Liver (tissue), 3 donors: ENCODE measurements around the gene S1PR1.

Experiments used
- FOXA1 ChIP-seq: IDR thresholded peaks from 2 replicates; pipeline ENCODE4 v1.6.1; 2016; ENCODE audit warnings: antibody characterized with exemption
- FOXA2 ChIP-seq: IDR thresholded peaks from 2 replicates; pipeline ENCODE4 v1.6.1; 2016; ENCODE audit warnings: antibody characterized with exemption
- GABPA ChIP-seq, 2 donors: IDR thresholded peaks in 1 of 2; conservative IDR thresholded peaks in 1 of 2; 2 replicates each; pipeline ENCODE4 v1.6.1; 2016; ENCODE audit warnings: antibody characterized with exemption in 2 of 2, mild to moderate bottlenecking in 1 of 2, moderate library complexity in 1 of 2
- MAX ChIP-seq: IDR thresholded peaks from 2 replicates; pipeline ENCODE4 v1.6.1; 2016; ENCODE audit warnings: antibody characterized with exemption
- RAD21 ChIP-seq, 2 donors: IDR thresholded peaks; 2 replicates each; pipeline ENCODE4 v1.6.1; 2016; ENCODE audit warnings: antibody characterized with exemption in 2 of 2, mild to moderate bottlenecking in 2 of 2
- SP1 ChIP-seq: IDR thresholded peaks from 2 replicates; pipeline ENCODE4 v1.6.1; 2018; ENCODE audit warnings: antibody characterized with exemption, mild to moderate bottlenecking
- TAF1 ChIP-seq: conservative IDR thresholded peaks from 2 replicates; pipeline ENCODE4 v1.6.1; 2016; ENCODE audit warnings: antibody characterized with exemption, mild to moderate bottlenecking
- YY1 ChIP-seq: IDR thresholded peaks from 2 replicates; pipeline ENCODE4 v1.6.1; 2016; ENCODE audit warnings: antibody characterized with exemption, mild to moderate bottlenecking
- TF ChIP-seq, protein P1 (sequence below): fragments of 150-350 bp; IDR thresholded peaks from 2 replicates; pipeline ENCODE4 v1.5.1; 2017; ENCODE audit warnings: improper control_type of control experiment, low read depth, low read length; ENCODE audit not compliant: missing input control
- TF ChIP-seq, protein P2 (sequence below): IDR thresholded peaks from 2 replicates; pipeline ENCODE4 v1.6.1; 2016; ENCODE audit warnings: antibody characterized with exemption, mild to moderate bottlenecking
- TF ChIP-seq, protein P3 (sequence below): IDR thresholded peaks from 2 replicates; pipeline ENCODE4 v1.6.1; 2016; ENCODE audit warnings: antibody characterized with exemption
- donor health status: healthy.
- donor health status: healthy.

- no peak for TF ChIP-seq TAF1
- TF ChIP-seq, protein P1, sequence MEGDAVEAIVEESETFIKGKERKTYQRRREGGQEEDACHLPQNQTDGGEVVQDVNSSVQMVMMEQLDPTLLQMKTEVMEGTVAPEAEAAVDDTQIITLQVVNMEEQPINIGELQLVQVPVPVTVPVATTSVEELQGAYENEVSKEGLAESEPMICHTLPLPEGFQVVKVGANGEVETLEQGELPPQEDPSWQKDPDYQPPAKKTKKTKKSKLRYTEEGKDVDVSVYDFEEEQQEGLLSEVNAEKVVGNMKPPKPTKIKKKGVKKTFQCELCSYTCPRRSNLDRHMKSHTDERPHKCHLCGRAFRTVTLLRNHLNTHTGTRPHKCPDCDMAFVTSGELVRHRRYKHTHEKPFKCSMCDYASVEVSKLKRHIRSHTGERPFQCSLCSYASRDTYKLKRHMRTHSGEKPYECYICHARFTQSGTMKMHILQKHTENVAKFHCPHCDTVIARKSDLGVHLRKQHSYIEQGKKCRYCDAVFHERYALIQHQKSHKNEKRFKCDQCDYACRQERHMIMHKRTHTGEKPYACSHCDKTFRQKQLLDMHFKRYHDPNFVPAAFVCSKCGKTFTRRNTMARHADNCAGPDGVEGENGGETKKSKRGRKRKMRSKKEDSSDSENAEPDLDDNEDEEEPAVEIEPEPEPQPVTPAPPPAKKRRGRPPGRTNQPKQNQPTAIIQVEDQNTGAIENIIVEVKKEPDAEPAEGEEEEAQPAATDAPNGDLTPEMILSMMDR: no peak
- TF ChIP-seq RAD21 (IDR thresholded peaks at IDR 0.05): no peak
- no peak for TF ChIP-seq SP1
- TF ChIP-seq FOXA2: no peak
- TF ChIP-seq MAX: no peak
- TF ChIP-seq, protein P2, sequence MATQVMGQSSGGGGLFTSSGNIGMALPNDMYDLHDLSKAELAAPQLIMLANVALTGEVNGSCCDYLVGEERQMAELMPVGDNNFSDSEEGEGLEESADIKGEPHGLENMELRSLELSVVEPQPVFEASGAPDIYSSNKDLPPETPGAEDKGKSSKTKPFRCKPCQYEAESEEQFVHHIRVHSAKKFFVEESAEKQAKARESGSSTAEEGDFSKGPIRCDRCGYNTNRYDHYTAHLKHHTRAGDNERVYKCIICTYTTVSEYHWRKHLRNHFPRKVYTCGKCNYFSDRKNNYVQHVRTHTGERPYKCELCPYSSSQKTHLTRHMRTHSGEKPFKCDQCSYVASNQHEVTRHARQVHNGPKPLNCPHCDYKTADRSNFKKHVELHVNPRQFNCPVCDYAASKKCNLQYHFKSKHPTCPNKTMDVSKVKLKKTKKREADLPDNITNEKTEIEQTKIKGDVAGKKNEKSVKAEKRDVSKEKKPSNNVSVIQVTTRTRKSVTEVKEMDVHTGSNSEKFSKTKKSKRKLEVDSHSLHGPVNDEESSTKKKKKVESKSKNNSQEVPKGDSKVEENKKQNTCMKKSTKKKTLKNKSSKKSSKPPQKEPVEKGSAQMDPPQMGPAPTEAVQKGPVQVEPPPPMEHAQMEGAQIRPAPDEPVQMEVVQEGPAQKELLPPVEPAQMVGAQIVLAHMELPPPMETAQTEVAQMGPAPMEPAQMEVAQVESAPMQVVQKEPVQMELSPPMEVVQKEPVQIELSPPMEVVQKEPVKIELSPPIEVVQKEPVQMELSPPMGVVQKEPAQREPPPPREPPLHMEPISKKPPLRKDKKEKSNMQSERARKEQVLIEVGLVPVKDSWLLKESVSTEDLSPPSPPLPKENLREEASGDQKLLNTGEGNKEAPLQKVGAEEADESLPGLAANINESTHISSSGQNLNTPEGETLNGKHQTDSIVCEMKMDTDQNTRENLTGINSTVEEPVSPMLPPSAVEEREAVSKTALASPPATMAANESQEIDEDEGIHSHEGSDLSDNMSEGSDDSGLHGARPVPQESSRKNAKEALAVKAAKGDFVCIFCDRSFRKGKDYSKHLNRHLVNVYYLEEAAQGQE: no peak
- TF ChIP-seq YY1: no peak
- TF ChIP-seq GABPA (IDR thresholded peaks at IDR 0.05 in 1 of 2, conservative IDR thresholded peaks at IDR 0.05 in 1 of 2): no peak
- no peak for TF ChIP-seq FOXA1
- TF ChIP-seq, protein P3, sequence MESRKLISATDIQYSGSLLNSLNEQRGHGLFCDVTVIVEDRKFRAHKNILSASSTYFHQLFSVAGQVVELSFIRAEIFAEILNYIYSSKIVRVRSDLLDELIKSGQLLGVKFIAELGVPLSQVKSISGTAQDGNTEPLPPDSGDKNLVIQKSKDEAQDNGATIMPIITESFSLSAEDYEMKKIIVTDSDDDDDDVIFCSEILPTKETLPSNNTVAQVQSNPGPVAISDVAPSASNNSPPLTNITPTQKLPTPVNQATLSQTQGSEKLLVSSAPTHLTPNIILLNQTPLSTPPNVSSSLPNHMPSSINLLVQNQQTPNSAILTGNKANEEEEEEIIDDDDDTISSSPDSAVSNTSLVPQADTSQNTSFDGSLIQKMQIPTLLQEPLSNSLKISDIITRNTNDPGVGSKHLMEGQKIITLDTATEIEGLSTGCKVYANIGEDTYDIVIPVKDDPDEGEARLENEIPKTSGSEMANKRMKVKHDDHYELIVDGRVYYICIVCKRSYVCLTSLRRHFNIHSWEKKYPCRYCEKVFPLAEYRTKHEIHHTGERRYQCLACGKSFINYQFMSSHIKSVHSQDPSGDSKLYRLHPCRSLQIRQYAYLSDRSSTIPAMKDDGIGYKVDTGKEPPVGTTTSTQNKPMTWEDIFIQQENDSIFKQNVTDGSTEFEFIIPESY: no peak
Measured at GRCh38 chr1:101217148-101217547, 19.7 kb upstream of the S1PR1 start.
